DOHH2 (cell line): ENCODE data around the gene ACSF3.

ENCODE experiments used
- H3F3A ChIP-seq: fragments of 200-600 bp; sonication (generic), shearing (Covaris generic); 2 replicates; pipeline ENCODE4 v1.6.0; 2016; ENCODE audit warnings: antibody characterized with exemption, mild to moderate bottlenecking; ENCODE audit not compliant: control insufficient read depth, insufficient read depth
- H3K27ac ChIP-seq: fragments of 200-600 bp; sonication (generic); 2 replicates; pipeline ENCODE4 v1.5.1; 2014; ENCODE audit warnings: low read depth, mild to moderate bottlenecking, low read length, moderate library complexity
- H3K27me3 ChIP-seq: fragments of 200-600 bp; sonication (generic); 2 replicates; pipeline ENCODE4 v1.6.1; 2014; ENCODE audit warnings: mild to moderate bottlenecking, low read length, mixed read lengths; ENCODE audit not compliant: control insufficient read depth
- H3K36me3 ChIP-seq: fragments of 200-600 bp; sonication (generic); 2 replicates; pipeline ENCODE4 v1.6.1; 2014; ENCODE audit warnings: mild to moderate bottlenecking, low read length, moderate library complexity, mixed read lengths; ENCODE audit not compliant: control insufficient read depth
- H3K4me1 ChIP-seq: fragments of 200-600 bp; sonication (generic); 2 replicates; pipeline ENCODE4 v1.6.1; 2014; ENCODE audit warnings: mild to moderate bottlenecking, low read length, mixed read lengths; ENCODE audit not compliant: control insufficient read depth
- H3K4me2 ChIP-seq: fragments of 200-600 bp; sonication (generic); 2 replicates; pipeline ENCODE4 v1.6.0; 2014; ENCODE audit warnings: mild to moderate bottlenecking, low read length, moderate library complexity
- H3K4me3 ChIP-seq: fragments of 200-600 bp; sonication (generic); 2 replicates; pipeline ENCODE4 v1.5.1; 2014; ENCODE audit warnings: mild to moderate bottlenecking, low read length, mixed read lengths
- H3K79me2 ChIP-seq: fragments of 200-600 bp; sonication (generic); 2 replicates; pipeline ENCODE4 v1.6.1; 2014; ENCODE audit warnings: mild to moderate bottlenecking, low read length, mixed read lengths; ENCODE audit not compliant: control insufficient read depth
- H3K9me2 ChIP-seq: fragments of 200-600 bp; sonication (generic); replicated peaks from 2 replicates; pipeline ENCODE4 v1.6.1; 2014; ENCODE audit warnings: mild to moderate bottlenecking, low read length, mixed read lengths; ENCODE audit not compliant: control insufficient read depth
- H3K9me3 ChIP-seq: fragments of 200-600 bp; sonication (generic); 2 replicates; pipeline ENCODE4 v1.6.1; 2014; ENCODE audit warnings: antibody characterized with exemption, low read length, mixed read lengths; ENCODE audit not compliant: control insufficient read depth, insufficient read depth
- H4K20me1 ChIP-seq: fragments of 200-600 bp; sonication (generic); 2 replicates; pipeline ENCODE4 v1.6.0; 2014; ENCODE audit warnings: low read depth, mild to moderate bottlenecking, antibody characterized with exemption, low read length, moderate library complexity; ENCODE audit not compliant: control insufficient read depth, insufficient read depth
- CTCF ChIP-seq: fragments of 200-600 bp; sonication (generic); IDR thresholded peaks from one replicate; pipeline ENCODE4 v1.5.1; 2014; ENCODE audit warnings: antibody characterized with exemption, mild to moderate bottlenecking, low read depth, low read length; ENCODE audit not compliant: poor library complexity, severe bottlenecking
- EZH2phosphoT487 ChIP-seq: fragments of 200-600 bp; sonication (generic); IDR thresholded peaks from 2 replicates; pipeline ENCODE4 v1.6.1; 2017; ENCODE audit warnings: borderline replicate concordance, mild to moderate bottlenecking, antibody characterized with exemption, low read length, moderate library complexity, mixed read lengths

Gene ACSF3

GRCh38 chr16:89117227-89117974 is 23.7 kb downstream of the ACSF3 start:
- Histone ChIP-seq H3F3A (peaks cover 39% of the 10 kb centered on the region), H3K4me1 (peaks cover 72% of the 10 kb centered on the region), H3K4me2 (no peak overlapping the region), H3K4me3 (no peak overlapping the region), H3K27me3 (no peaks in the 10 kb centered on the region), H3K9me2 (no peaks in the 10 kb centered on the region), H4K20me1 (no peaks in the 10 kb centered on the region), H3K27ac (peak overlapping the region; percentile 93; the same call in 1 of the 2 replicates), H3K79me2 (peaks cover 35% of the 10 kb centered on the region), H3K9me3 (no peaks in the 10 kb centered on the region), H3K36me3 (peaks cover 91% of the 10 kb centered on the region)
- no peak for TF ChIP-seq EZH2phosphoT487
- no peak for TF ChIP-seq CTCF

- H4K20me1 ChIP-seq: no peaks in the 10 kb centered on the region
- H3K27me3 ChIP-seq: no peaks in the 10 kb centered on the region
- peaks cover 30% of the 10 kb centered on the region for H3K79me2 ChIP-seq
- H3K4me3 ChIP-seq: no peak overlapping the region
- no peak overlapping the region for H3K4me2 ChIP-seq
- H3K9me2 ChIP-seq: no peaks in the 10 kb centered on the region
- H3K36me3 ChIP-seq: peaks cover 88% of the 10 kb centered on the region
- peaks cover 37% of the 10 kb centered on the region for H3F3A ChIP-seq
- no peak for TF ChIP-seq CTCF
- TF ChIP-seq EZH2phosphoT487: no peak
- no peak overlapping the region for H3K27ac ChIP-seq
- peaks cover 72% of the 10 kb centered on the region for H3K4me1 ChIP-seq
- no peaks in the 10 kb centered on the region for H3K9me3 ChIP-seq
These were observed 24.3 kb downstream of the ACSF3 start for GRCh38 chr16:89117975-89118289.

- peaks cover 88% of the 10 kb centered on the region for H3K36me3 ChIP-seq
- H3K9me2 ChIP-seq: no peaks in the 10 kb centered on the region
- peaks cover 34% of the 10 kb centered on the region for H3F3A ChIP-seq
- no peak overlapping the region for H3K4me3 ChIP-seq
- no peak overlapping the region for H3K4me2 ChIP-seq
- H4K20me1 ChIP-seq: no peaks in the 10 kb centered on the region
- H3K27ac ChIP-seq: no peak overlapping the region
- no peaks in the 10 kb centered on the region for H3K27me3 ChIP-seq
- H3K9me3 ChIP-seq: no peaks in the 10 kb centered on the region
- peaks cover 72% of the 10 kb centered on the region for H3K4me1 ChIP-seq
- H3K79me2 ChIP-seq: peaks cover 33% of the 10 kb centered on the region
- TF ChIP-seq EZH2phosphoT487 (no peak), CTCF (no peak)
These were observed 24.9 kb downstream of the ACSF3 start for GRCh38 chr16:89118361-89119165.
